Esophagus squamous epithelium (tissue), 5 donors: ENCODE measurements around the gene UVRAG. TPM values are rescaled to one million over a fixed set of nuclear protein-coding genes. Genes with fewer than 3 reads are reported as not detected.
"Not testable (repeated sequence)": the region's sequence is repeated elsewhere in the genome, so short reads cannot be mapped to it uniquely, and the experiment has no call there.

Source experiments
- DNase-seq: peaks from one replicate; lab custom pipeline; 2025; lab: John Stamatoyannopoulos, UW
- H3K27ac ChIP-seq, 4 donors: fragments of 200-600 bp; sonication (generic); one replicate each; pipeline ENCODE4 v1.5.1; 2016 to 2019; ENCODE audit warnings: mild to moderate bottlenecking in 1 of 4
- H3K27me3 ChIP-seq, 4 donors: fragments of 200-600 bp; sonication (generic); 1 replicate in 3 of 4; 2 replicates in 1 of 4; pipeline versions ENCODE4 v1.5.1 to v1.6.0; 2017 to 2021; ENCODE audit warnings: antibody characterized with exemption in 1 of 4
- H3K36me3 ChIP-seq, 3 donors: fragments of 200-600 bp; sonication (generic); one replicate each; pipeline ENCODE4 v1.5.1; 2016 to 2019
- H3K4me1 ChIP-seq, 3 donors: fragments of 200-600 bp; sonication (generic); one replicate each; pipeline ENCODE4 v1.5.1; 2017 to 2019
- H3K4me3 ChIP-seq, 4 donors: fragments of 200-600 bp; sonication (generic); 1 replicate in 3 of 4; 2 replicates in 1 of 4; pipeline ENCODE4 v1.5.1; 2016 to 2019; ENCODE audit warnings: mild to moderate bottlenecking in 2 of 4, moderate library complexity in 1 of 4
- H3K9me3 ChIP-seq, 3 donors: fragments of 200-600 bp; sonication (generic); one replicate each; pipeline ENCODE4 v1.5.1; 2016 to 2019
- POLR2A ChIP-seq, 4 donors: fragments of 450-650 bp; IDR thresholded peaks; one replicate each; pipeline ENCODE4 v1.6.1; 2017; ENCODE audit warnings: antibody characterized with exemption in 4 of 4, mild to moderate bottlenecking in 4 of 4, moderate library complexity in 3 of 4
- WGBS, 2 donors: methylation state at CpG; one replicate each; pipeline ENCODE4 v1.1.5; 2018; 5-methylcytosine and 5-hydroxymethylcytosine counted together
- intact Hi-C: fragments of 100-400 bp; cut with DNase I; formaldehyde crosslinking; loops from one replicate; pipeline ENCODE4 v1.15.0; 2022
- total RNA-seq, 4 donors: library from RNA; depleted of rRNA; stranded (reverse); fragments of >200 nt; gene quantifications; one replicate each; pipeline ENCODE4 v1.1.0, GENCODE V29; 2016
- TF ChIP-seq, protein P1 (sequence below), 6 experiments: fragments of 450-650 bp in 4 of 6; fragments of 200-600 bp in 2 of 6; sonication (generic) in 2 of 6; IDR thresholded peaks; one replicate each; pipeline ENCODE4 v1.5.1; 2016 to 2019; ENCODE audit warnings: antibody characterized with exemption in 6 of 6, mild to moderate bottlenecking in 4 of 6, moderate library complexity in 4 of 6
- donor health status: DM: yes; HTN: yes; CAD: no.

UVRAG gene
- total RNA-seq, 4 donors from 2014 or later, result 3.5 to 15.4 (median 8.5) TPM

- peaks cover 0 to 27% (median 0%) of the 10 kb centered on the region in 3 donors for H3K36me3 ChIP-seq
- no peaks in the 10 kb centered on the region for H3K4me1 ChIP-seq
- intact Hi-C loops, result no loop called here
- H3K9me3 ChIP-seq, result no peaks in the 10 kb centered on the region
- no peaks in the 10 kb centered on the region for H3K27me3 ChIP-seq
- WGBS, 2 donors, result 84 to 86% methylated on average over 9 of the region's 9 CpGs
- TF ChIP-seq POLR2A (IDR thresholded peaks at IDR 0.05), result no peak
- TF ChIP-seq, protein P1, sequence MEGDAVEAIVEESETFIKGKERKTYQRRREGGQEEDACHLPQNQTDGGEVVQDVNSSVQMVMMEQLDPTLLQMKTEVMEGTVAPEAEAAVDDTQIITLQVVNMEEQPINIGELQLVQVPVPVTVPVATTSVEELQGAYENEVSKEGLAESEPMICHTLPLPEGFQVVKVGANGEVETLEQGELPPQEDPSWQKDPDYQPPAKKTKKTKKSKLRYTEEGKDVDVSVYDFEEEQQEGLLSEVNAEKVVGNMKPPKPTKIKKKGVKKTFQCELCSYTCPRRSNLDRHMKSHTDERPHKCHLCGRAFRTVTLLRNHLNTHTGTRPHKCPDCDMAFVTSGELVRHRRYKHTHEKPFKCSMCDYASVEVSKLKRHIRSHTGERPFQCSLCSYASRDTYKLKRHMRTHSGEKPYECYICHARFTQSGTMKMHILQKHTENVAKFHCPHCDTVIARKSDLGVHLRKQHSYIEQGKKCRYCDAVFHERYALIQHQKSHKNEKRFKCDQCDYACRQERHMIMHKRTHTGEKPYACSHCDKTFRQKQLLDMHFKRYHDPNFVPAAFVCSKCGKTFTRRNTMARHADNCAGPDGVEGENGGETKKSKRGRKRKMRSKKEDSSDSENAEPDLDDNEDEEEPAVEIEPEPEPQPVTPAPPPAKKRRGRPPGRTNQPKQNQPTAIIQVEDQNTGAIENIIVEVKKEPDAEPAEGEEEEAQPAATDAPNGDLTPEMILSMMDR (IDR thresholded peaks at IDR 0.05), result no peak
- H3K27ac ChIP-seq, result no peak overlapping the region
- no peak for DNase-seq
- H3K4me3 ChIP-seq, result no peak overlapping the region
Measured at GRCh38 chr11:75879737-75880136, 64.7 kb downstream of the UVRAG start.

DNA sequence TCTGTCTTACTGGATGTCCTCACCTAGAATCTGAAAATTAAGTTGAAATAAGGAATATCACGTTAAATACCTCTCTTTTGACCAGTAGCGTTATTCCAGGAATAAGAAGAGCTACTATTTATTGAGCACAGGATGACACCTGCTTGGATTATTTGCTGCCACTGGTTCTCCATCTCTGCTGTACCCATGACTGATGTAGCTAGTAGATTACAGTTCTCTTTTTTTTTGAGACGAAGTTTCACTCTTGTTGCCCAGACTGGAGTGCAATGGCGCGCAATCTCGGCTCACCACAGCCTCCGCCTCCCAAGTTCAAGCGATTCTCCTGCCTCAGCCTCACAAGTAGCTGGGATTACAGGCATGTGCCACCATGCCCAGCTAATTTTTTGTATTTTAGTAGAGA is 65.3 kb downstream of the UVRAG start:
- intact Hi-C loops, H3K4me3 ChIP-seq, H3K27me3 ChIP-seq, H3K27ac ChIP-seq, H3K4me1 ChIP-seq, H3K9me3 ChIP-seq, DNase-seq: not testable (repeated sequence)
- WGBS, 2 donors, result 94 to 95% methylated on average over 8 of the region's 8 CpGs
- H3K36me3 ChIP-seq, result peaks cover 0 to 27% (median 0%) of the 10 kb centered on the region in 3 donors

- intact Hi-C loops, result no loop called here
- peaks cover 0 to 30% (median 0%) of the 10 kb centered on the region in 3 donors for H3K36me3 ChIP-seq
- TF ChIP-seq, protein P1 (IDR thresholded peaks at IDR 0.05), result no peak
- no peak for TF ChIP-seq POLR2A (IDR thresholded peaks at IDR 0.05)
- H3K9me3 ChIP-seq, result no peaks in the 10 kb centered on the region
- H3K27ac ChIP-seq, result no peak overlapping the region
- H3K4me1 ChIP-seq, result no peaks in the 10 kb centered on the region
- DNase-seq, result no peak
- H3K27me3 ChIP-seq, result no peaks in the 10 kb centered on the region
- H3K4me3 ChIP-seq, result no peak overlapping the region
Measured at GRCh38 chr11:75884321-75884720, 69.3 kb downstream of the UVRAG start.

DNA sequence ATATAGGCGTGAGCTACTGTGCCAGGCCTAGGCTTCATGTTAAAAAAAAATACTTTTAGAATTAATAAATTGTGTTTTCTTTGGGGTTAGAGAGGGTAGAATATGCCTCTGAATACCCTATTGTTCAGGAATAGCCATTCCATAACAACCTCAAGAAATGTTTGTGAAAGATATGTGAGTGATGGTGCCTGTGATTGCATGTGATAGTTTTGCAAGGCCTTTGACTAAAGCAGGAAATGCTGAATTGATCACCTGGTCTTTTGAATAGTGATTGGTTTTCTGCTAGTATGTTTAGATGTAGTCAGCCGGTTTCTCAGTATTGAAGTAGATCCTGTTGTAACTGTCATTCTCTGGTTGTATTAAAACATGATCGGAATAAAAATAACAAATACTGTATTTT is 73.4 kb downstream of the UVRAG start:
- Histone ChIP-seq H3K36me3 (peaks cover 0 to 29% (median 0%) of the 10 kb centered on the region in 3 donors), H3K9me3 (no peaks in the 10 kb centered on the region), H3K27me3 (no peaks in the 10 kb centered on the region), H3K4me1 (no peaks in the 10 kb centered on the region), H3K27ac (no peak overlapping the region), H3K4me3 (no peak overlapping the region)
- TF ChIP-seq, protein P1 (IDR thresholded peaks at IDR 0.05), result no peak
- TF ChIP-seq POLR2A (IDR thresholded peaks at IDR 0.05), result no peak
- 98 to 100% methylated on average over 3 of the region's 3 CpGs for WGBS, 2 donors
- intact Hi-C loops, result no loop called here
- no peak for DNase-seq

GRCh38 chr11:75891947-75892739 is 77.1 kb downstream of the UVRAG start:
- Histone ChIP-seq H3K27me3 (no peaks in the 10 kb centered on the region), H3K4me1 (no peaks in the 10 kb centered on the region), H3K9me3 (no peaks in the 10 kb centered on the region), H3K27ac (no peak overlapping the region), H3K36me3 (peaks cover 0 to 29% (median 0%) of the 10 kb centered on the region in 3 donors), H3K4me3 (no peak overlapping the region)
- WGBS, 2 donors, result 70 to 80% methylated on average over 6 of the region's 6 CpGs
- no peak for DNase-seq
- intact Hi-C loops, result no loop called here
- TF ChIP-seq POLR2A (IDR thresholded peaks at IDR 0.05), result no peak
- TF ChIP-seq, protein P1 (IDR thresholded peaks at IDR 0.05), result no peak
